SU-DHL-6 (cell line): ENCODE results near the gene FAM3A.

Source experiments
- H2AFZ ChIP-seq: fragments of 200-600 bp; sonication (generic); 2 replicates; pipeline ENCODE4 v1.6.1; 2014; ENCODE audit warnings: low read depth, mild to moderate bottlenecking, moderate library complexity, mixed read lengths, antibody characterized with exemption, low read length; ENCODE audit not compliant: severe bottlenecking
- H3F3A ChIP-seq: fragments of 200-600 bp; shearing (Covaris generic); 2 replicates; pipeline ENCODE4 v1.6.0; 2016; ENCODE audit warnings: antibody characterized with exemption, mild to moderate bottlenecking; ENCODE audit not compliant: insufficient read depth
- H3K27ac ChIP-seq: fragments of 200-600 bp; sonication (generic); 2 replicates; pipeline ENCODE4 v1.5.1; 2016; ENCODE audit warnings: low read depth, mild to moderate bottlenecking, low read length, moderate library complexity, mixed read lengths
- H3K27me3 ChIP-seq: fragments of 200-600 bp; sonication (generic), shearing (Covaris generic); 2 replicates; pipeline ENCODE4 v1.6.0; 2014; ENCODE audit warnings: mild to moderate bottlenecking, low read length
- H3K36me3 ChIP-seq: fragments of 200-600 bp; sonication (generic); 2 replicates; pipeline ENCODE4 v1.6.1; 2014; ENCODE audit warnings: mild to moderate bottlenecking, low read length, mixed read lengths
- H3K4me2 ChIP-seq: fragments of 300-600, 200-600 bp; shearing (Covaris generic), sonication (generic); 2 replicates; pipeline ENCODE4 v1.6.0; 2014; ENCODE audit warnings: low read length, low read depth, mild to moderate bottlenecking; ENCODE audit not compliant: poor library complexity, severe bottlenecking
- H3K4me3 ChIP-seq: fragments of 200-600 bp; sonication (generic); 2 replicates; pipeline ENCODE4 v1.5.1; 2014; ENCODE audit warnings: antibody characterized with exemption, low read length, mild to moderate bottlenecking, mixed read lengths; ENCODE audit not compliant: insufficient read depth, poor library complexity, severe bottlenecking
- H3K79me2 ChIP-seq: fragments of 200-600 bp; sonication (generic); 2 replicates; pipeline ENCODE4 v1.6.1; 2014; ENCODE audit warnings: mild to moderate bottlenecking, low read length, moderate library complexity; ENCODE audit not compliant: insufficient read depth
- H3K9ac ChIP-seq: fragments of 200-600 bp; sonication (generic); 2 replicates; pipeline ENCODE4 v1.7.0; 2014; ENCODE audit warnings: mild to moderate bottlenecking, low read length
- H3K9me2 ChIP-seq: fragments of 200-600 bp; sonication (generic); replicated peaks from 2 replicates; pipeline ENCODE4 v1.6.1; 2014; ENCODE audit warnings: low read length; ENCODE audit not compliant: insufficient read depth
- H3K9me3 ChIP-seq: fragments of 200-600 bp; sonication (generic); 2 replicates; pipeline ENCODE4 v1.6.1; 2014; ENCODE audit warnings: low read length, mixed read lengths; ENCODE audit not compliant: insufficient read depth
- H4K20me1 ChIP-seq: fragments of 200-600 bp; sonication (generic); 2 replicates; pipeline ENCODE4 v1.6.1; 2014; ENCODE audit warnings: low read depth, mild to moderate bottlenecking, antibody characterized with exemption, low read length, moderate library complexity, mixed read lengths
- EZH2phosphoT487 ChIP-seq: fragments of 200-600 bp; sonication (generic), shearing (Covaris generic); conservative IDR thresholded peaks from 2 replicates; pipeline ENCODE4 v1.6.1; 2018; ENCODE audit warnings: mild to moderate bottlenecking, antibody characterized with exemption, low read length, moderate library complexity, mixed read lengths
- TF ChIP-seq, protein P1 (sequence below): fragments of 200-600 bp; sonication (generic); IDR thresholded peaks from one replicate; pipeline ENCODE4 v1.5.1; 2017; ENCODE audit warnings: antibody characterized with exemption, mild to moderate bottlenecking, low read length, moderate library complexity; ENCODE audit not compliant: insufficient read depth, poor library complexity, severe bottlenecking

FAM3A gene

DNA sequence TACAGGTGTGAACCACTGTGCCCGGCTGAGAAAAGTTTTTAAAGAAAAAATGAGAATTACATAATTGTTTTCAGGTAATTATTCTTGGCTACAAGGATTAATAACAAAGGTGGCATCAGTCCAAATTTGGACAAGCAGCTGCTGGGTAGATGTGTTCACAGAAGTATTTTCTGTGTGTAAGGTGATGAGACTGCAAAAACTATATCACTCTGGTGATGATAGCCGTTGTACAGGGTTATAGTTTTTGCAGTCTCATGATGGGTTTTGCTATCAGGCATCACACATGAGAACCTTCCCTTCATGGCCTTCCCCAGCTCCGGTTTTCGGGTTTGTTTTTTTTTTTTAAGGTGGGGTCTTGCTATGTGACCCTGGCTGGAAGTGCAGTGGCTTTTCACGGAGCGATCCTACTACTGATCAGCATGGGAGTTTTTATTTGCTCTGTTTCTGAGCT lies 20.5 kb downstream of the FAM3A start:
- H3K9me3 ChIP-seq: no peaks in the 10 kb centered on the region
- H3K4me3 ChIP-seq: no peak overlapping the region
- no peaks in the 10 kb centered on the region for H3K9me2 ChIP-seq
- H3K4me2 ChIP-seq: no peak overlapping the region
- no peak overlapping the region for H2AFZ ChIP-seq
- no peaks in the 10 kb centered on the region for H3K79me2 ChIP-seq
- no peak overlapping the region for H3K27ac ChIP-seq
- H4K20me1 ChIP-seq: no peaks in the 10 kb centered on the region
- TF ChIP-seq, protein P1, sequence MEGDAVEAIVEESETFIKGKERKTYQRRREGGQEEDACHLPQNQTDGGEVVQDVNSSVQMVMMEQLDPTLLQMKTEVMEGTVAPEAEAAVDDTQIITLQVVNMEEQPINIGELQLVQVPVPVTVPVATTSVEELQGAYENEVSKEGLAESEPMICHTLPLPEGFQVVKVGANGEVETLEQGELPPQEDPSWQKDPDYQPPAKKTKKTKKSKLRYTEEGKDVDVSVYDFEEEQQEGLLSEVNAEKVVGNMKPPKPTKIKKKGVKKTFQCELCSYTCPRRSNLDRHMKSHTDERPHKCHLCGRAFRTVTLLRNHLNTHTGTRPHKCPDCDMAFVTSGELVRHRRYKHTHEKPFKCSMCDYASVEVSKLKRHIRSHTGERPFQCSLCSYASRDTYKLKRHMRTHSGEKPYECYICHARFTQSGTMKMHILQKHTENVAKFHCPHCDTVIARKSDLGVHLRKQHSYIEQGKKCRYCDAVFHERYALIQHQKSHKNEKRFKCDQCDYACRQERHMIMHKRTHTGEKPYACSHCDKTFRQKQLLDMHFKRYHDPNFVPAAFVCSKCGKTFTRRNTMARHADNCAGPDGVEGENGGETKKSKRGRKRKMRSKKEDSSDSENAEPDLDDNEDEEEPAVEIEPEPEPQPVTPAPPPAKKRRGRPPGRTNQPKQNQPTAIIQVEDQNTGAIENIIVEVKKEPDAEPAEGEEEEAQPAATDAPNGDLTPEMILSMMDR: no peak
- no peak for TF ChIP-seq EZH2phosphoT487
- 0 out of 2 replicates have a peak, but pooled peaks cover 5% of the 10 kb centered on the region for H3F3A ChIP-seq
- no peaks in the 10 kb centered on the region for H3K27me3 ChIP-seq
- no peaks in the 10 kb centered on the region for H3K36me3 ChIP-seq
- no peak overlapping the region for H3K9ac ChIP-seq

- Histone ChIP-seq H3K9me2 (no peaks in the 10 kb centered on the region), H3F3A (0 out of 2 replicates have a peak, but pooled peaks cover 5% of the 10 kb centered on the region), H3K9ac (no peak overlapping the region), H3K79me2 (no peaks in the 10 kb centered on the region; the same call in 1 of the 2 replicates), H2AFZ (no peak overlapping the region), H3K27me3 (no peaks in the 10 kb centered on the region), H3K9me3 (no peaks in the 10 kb centered on the region), H3K36me3 (no peaks in the 10 kb centered on the region), H3K4me2 (no peak overlapping the region), H4K20me1 (no peaks in the 10 kb centered on the region), H3K27ac (no peak overlapping the region), H3K4me3 (no peak overlapping the region)
- TF ChIP-seq, protein P1: no peak
- no peak for TF ChIP-seq EZH2phosphoT487
Measured at GRCh38 chrX:154494715-154495114, 21.3 kb downstream of the FAM3A start.

DNA sequence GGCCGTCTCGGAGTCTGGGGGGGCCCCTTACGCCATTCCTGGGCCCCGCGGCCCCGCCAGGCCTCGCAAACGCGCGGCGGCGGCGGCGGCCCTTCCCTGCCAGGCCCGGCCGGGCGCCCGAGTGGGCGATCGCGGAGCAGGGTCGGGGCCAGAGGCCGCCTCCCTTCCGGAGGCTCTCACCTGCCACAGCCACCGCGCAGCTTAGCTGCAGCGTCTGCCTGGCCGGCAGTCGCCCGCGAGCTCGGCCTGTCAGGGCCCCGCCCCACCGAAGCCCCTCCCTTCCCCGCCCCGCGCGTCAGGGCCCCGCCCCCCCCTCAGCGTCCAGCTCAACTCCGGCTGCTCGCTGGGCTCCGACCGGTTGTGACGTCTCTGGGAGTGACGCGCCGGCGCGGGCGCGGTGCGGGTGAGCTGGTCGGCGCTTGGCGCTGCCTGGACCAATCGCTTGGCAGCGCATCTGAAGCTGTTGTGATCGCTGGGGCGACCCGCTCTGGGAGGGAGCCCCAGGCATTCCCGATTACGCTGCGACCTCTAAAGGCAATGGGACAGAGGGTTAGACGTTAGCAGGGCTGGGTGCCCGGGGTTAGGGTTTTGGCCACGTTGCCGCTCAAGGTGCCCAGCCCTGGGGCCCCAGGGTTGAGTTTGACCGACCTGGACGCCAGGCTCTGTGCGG lies 25.5 kb downstream of the FAM3A start, which contains the start of gene SLC10A3:
TSS of gene SLC10A3 (minus strand) at position 216 of the 670 bp plus-strand sequence. CDS start 1,689 bp downstream, outside the sequence.
- Histone ChIP-seq H3K36me3 (no peaks in the 10 kb centered on the region), H3K27ac (peak within 1 kb of the TSS; percentile 65), H3K27me3 (no peaks in the 10 kb centered on the region), H3K4me3 (peak within 1 kb of the TSS; percentile 76), H3K9me2 (no peaks in the 10 kb centered on the region), H3K9ac (peak within 1 kb of the TSS; percentile 74), H4K20me1 (no peaks in the 10 kb centered on the region), H2AFZ (peak within 1 kb of the TSS; percentile 89), H3K79me2 (peaks cover 8% of the 10 kb centered on the region), H3K4me2 (peak within 1 kb of the TSS; percentile 81), H3K9me3 (no peaks in the 10 kb centered on the region), H3F3A (peaks cover 6% of the 10 kb centered on the region)
- no peak for TF ChIP-seq EZH2phosphoT487
- TF ChIP-seq, protein P1: peak; percentile 9
